H54 (cell line): Measurements from ENCODE around the gene KCNQ1.

Experiments used
- DNase-seq: peaks from one replicate; pipeline ENCODE4 v3.0.0; 2011; ENCODE audit warnings: low spot score, mixed read lengths; ENCODE audit not compliant: insufficient read length
- FAIRE-seq: peaks from 3 replicates; lab custom pipeline; 2011; peaks lifted over from hg19 to GRCh38; lab: Jason Lieb, UNC
- POLR2A ChIP-seq: IDR thresholded peaks from 2 replicates; pipeline ENCODE4 v1.6.1; 2011; ENCODE audit warnings: low read depth, mild to moderate bottlenecking, low read length

Gene KCNQ1

DNA sequence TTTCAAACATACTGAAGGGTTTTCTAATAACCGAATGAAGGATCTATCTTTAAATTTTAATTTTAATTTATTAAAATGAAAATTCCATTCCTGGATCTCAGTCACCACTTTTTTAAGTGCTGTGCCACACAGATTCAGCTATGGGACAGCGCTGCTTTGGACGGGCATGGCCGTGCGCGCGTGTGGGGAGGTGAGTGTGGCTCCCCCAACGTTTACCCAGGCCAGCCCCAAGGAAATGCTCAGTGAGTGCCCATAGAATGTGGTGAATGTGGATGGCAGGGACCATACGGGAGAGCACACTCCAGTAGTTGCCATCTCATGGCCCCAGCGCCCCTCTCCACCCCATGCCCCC lies 343.0 kb downstream of the KCNQ1 start:
- no peak for DNase-seq
- TF ChIP-seq POLR2A, result no peak
- FAIRE-seq, result no peak

DNA sequence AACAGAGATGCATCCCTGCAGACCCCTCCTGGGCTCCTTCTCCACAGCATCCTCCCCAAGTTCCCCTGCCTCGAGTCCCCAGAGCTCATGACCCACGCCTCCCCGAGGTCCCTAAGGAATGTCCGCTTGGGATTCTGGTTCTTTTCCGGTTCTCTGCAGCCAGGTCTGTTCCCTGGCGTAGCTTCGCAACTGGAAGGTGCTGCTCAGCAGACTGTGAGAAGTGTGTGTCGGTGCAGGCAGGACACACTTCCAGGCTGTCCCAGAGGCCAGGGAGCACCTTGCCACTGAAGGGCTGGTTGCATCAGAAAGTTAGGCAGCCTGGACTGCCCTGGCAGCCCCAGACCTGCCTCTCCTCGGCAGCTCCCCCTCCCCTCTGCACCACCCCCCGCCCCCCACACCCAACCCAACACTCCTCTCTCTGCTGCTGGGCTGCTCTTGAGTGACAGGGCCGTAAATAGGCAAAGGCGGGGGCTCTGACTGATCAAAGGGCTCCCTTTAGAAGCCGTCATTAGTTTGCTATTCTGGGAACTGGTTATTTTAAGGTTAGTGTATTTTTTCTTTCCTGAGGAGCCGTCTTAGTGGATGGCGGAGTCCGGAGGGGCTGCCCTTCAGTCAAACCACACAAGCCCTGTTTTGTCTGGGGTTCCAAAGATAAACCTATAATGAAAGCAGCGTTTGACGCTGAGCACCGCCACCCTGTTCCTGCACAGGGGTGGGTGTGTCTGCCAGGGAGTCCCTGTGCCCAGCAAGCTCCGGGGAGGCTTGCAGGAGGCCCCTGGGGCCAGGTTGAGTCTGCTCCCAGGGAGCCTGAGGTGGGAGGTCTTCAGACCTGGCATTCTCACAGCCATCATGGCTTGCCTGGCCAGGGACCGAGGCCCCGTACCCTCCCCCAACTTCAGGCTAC lies 343.6 kb downstream of the KCNQ1 start:
- FAIRE-seq (no peak), DNase-seq (no peak)
- no peak for TF ChIP-seq POLR2A

DNA sequence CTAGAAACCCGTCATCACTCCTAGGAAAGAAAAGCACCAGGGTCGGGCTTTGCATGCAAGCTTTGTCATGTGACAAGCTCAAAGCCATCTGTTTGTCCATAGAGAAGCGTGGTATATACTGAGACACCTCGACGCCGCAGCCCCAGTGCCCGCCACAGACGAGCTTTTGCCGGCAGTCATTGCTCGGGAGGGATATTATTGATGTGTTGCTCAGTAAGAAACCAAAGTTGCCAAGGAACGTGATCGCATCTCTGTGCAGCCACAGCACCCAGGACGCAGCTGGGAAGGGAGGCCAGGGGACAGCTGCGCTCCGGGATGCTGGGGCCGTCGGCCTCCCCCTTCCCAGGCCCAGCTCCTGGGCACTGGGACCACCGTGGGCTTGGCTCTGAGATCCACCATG lies 344.5 kb downstream of the KCNQ1 start:
- FAIRE-seq, result no peak
- DNase-seq, result no peak
- no peak for TF ChIP-seq POLR2A

DNA sequence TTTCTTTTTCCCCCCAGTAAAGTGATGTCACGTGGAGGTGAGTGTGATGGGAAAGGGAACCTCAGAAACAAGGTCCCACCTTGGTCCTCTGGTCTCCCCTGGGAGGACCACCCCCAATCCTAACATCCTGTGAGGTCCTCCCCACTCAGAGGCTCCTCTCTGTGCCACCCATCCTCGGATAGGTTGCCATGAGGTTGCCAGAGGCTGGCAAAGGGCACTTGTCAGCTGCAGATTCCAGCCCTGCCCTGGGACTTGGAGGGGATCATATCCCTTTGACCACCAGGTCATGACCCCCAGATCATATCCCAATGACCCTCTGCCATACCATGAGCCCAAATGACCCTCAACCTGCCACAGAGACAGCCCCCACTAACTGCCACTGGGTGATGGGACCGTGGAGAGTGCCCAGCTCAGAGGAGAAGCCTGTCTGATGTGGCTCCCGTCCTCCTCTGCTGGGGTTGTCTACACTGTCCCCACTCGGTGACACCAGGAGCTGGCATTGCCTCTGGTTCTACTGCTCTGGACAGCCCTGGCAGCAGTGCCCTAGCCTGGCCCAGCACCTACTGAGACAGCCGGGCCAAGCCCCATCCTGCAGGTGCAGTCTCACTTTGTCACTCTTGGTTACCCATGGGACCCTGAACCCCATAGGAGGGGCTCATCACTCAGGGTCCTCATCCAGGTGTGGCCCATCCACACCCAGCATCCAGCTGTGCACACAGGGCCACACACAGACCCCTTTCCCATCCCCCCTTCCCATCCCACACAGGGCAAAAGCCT lies 345.2 kb downstream of the KCNQ1 start:
- FAIRE-seq, result no peak
- no peak for TF ChIP-seq POLR2A
- no peak for DNase-seq

DNA sequence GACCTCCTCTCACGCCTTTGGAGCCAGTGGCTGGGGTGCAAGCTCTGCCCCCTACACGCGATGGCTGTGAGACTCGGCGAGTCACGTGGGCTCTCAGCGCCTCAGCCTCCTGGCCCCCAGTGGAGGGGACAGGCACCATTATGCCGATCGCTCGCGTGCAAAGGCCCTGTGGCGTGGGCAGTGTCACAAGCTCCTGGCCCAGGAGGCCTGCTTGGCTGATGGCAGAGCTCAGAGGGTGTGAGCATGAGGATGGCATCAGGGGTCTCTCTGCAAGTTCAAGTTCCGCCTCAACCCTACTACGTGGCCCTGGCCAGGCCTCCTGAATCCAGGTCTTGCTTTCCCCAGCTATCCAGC lies 345.7 kb downstream of the KCNQ1 start:
- FAIRE-seq, result no peak
- DNase-seq, result no peak
- TF ChIP-seq POLR2A, result no peak

DNA sequence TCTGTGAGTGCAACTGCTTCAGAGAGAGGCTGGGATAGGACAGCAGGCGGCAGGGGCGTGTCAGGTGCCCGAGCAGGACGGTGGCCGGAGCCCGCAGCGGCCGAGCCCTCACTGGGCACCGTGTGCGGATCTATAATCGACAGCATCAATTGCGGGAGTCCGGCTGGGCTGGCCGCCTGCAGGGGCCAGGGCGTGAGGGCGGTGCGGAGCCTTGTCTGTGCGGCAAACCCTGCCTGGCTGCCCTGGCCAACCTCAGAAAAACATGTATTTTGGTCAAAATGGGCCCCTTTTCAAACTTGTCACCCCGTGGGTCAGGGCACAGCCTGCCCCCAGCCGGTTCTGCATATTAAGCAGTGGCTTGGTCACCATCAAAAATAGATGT lies 346.3 kb downstream of the KCNQ1 start:
- DNase-seq, result no peak
- TF ChIP-seq POLR2A, result no peak
- FAIRE-seq, result no peak

DNA sequence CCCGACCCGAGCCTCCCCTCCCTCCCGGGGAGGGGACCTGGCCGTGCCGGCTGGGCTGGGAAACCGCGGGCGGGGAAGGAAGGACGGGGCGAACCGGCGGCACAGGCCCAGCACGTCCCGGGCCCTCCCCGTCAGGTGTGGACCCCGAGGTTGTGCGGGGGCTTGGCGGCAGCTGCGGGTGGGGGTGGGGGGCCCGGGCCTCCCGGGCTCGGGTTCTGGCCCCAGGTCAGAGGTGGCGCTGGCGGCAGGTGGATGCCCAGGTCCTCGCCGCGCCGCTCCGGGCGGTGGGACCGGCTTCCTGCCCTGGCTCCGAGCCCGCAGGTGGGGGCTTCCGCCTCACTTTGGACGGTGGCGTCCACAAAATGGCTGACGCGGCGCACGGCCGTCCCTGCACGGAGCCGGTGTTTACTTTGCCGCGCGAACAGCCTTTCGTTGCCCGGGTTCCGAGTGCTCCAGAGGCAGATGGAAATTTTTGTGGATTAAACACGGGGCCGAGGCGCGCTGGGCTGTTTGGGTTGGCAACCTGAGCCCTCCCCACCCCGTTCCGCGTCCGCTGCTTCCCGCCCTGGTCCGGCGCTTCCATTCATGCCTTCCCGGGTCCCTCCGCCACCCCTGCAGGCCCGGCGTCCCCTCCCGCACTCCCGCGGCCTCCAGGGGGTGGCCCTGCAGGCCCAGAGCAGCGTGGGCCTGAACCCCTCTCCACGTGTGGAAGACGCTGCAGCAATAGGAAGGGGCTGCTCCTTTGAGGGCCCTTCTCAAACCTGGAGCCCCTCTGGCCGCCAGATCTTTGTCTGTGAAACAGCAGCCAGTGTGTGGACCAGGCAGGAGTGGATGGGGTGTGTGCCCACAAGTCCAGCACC lies 346.9 kb downstream of the KCNQ1 start:
- FAIRE-seq (no peak), DNase-seq (no peak)
- TF ChIP-seq POLR2A, result no peak

DNA sequence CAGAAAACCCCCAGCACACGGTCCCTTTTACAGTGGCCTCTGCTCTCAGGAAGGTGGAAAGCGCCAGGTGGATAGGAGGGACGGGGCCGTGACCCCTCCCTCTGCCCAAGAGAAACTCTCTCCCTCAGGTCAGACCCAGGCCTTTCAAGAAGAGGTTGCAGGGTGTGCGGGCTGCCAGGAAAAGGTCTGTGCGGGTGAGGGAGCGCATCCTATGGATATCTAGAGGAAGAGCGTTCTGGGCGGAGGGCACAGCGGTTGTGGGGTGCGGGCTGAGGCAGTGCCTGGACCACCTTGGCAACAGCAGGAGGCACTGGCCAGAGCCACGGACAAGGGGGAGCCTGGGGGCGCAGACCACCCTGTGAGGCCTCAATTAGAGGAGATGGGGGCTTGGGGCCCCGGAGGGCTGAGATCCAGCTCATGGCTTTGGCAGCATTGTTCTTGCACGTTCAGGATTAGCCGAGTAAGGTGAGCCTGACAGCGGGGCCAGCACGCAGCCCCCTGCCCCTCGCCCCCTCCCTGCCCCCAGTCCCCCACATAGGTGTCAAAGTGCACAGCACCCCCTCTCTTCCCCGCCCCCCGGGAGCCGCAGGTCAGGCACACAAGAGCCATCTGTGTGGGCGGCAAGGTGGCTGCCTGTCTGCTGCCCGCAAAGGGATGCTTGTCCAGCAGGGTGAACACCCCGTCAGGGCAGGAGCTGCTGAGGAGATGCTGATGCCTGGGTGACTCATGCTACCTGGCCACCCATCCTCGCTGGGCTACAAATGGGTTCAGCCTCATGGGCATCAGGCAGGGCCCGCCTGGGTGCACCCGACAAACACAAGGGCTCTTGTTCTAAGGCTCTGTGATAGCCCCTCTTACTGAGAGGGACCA lies 347.8 kb downstream of the KCNQ1 start:
- DNase-seq (peak; percentile 42), FAIRE-seq (no peak)
- TF ChIP-seq POLR2A, result no peak

DNA sequence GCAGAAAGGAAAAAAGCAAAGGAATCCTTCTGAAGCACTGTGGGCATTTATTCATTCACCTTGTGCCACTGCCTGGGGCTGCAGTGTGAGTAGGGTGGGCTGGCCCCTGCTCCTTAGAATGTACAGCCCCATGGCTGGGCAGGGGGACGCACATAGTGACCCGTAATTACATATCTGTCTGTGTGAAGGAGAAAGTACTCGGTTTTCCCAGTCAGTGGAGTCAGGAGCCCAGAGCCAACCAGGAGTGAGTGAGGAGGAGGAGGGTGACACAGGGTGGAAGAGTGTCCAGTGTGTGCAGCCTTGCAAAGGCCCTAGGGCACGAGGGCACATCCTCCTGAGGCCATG lies 348.9 kb downstream of the KCNQ1 start:
- no peak for TF ChIP-seq POLR2A
- DNase-seq (no peak), FAIRE-seq (no peak)

DNA sequence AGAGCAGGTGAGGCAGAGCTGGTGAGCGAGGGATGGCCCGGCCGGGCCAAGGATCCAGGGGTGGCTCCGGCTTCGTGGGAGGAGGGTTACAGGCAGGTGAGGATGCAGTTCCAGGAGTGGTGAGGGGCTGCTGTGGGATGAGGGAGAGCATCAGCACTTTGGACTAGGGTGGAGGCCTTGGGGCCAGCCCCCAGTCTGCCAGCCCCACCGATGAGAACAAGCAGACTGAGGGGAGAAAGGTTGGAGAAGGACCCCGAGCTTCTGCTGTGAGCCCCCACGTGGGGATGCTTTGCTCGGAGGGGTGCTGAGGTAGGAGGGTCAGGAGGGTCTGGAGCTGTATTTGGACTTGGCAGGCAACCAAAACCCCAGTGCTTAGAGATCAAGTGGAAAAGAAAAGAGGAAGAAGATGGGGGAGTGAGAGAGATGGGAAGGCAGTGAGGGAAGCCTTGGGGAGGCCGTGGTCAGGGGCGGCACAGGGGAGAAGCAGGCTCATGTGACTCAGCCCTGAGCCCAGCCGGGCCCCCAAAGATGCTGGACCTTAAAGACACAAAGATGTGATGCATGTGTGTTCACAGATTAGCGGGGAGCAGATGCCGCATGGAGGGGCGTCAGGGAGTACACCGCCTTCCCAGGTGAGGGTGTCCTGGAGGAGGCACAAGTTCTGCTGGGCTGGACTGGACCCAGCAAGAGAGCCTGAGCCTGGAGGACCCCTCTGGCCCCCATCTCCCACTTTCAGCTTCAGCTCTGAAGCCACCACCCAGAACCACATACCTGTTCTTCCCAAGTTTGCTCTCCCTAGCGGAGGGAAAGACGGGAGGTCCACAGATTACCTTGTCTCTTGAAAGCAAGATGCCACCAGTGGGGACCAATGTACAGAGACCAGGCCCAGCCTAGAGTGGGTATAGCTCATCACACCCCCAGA lies 349.5 kb downstream of the KCNQ1 start:
- DNase-seq, result no peak
- no peak for FAIRE-seq
- no peak for TF ChIP-seq POLR2A

DNA sequence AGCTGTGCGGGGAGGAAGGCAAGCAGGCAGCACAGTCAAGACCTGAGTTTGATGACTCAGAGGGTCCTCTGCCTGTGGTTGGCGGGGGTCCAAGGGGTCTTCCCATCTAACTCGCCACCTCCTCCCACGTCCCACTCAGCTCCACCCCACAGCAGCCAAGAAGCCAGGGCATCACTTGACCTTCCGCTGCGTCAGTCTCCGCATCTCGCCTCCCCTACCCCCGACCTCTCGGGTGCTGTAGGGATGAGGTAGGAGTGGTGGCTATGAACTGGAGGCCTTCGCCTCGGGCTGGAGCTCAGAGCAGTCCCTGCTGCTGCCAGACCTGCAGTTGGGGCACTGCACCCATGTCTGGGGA lies 350.1 kb downstream of the KCNQ1 start:
- no peak for DNase-seq
- no peak for TF ChIP-seq POLR2A
- FAIRE-seq, result no peak

DNA sequence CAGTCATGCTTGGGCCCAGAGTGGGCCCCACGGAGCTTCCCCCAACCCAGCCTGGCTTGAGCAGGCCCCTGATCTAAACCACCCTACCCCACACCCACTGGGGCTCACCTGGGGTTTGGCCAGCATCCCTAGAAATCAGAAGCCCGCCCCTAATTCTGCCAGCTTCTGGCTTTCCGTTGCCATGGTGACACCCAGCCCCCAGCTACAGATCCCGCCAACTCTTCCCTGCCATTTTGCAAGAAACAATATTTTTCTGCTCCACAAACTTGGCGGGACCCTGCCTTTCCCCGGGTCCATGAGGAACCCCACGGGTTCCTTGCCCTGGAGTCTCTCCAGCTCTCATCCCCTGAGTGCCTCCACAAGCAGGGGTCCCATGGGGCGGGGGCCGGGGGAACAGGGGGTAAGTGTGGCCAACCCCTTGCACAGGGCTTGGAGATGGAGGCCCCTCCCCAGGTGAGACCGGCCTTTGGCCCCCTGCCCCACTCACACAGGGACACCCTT lies 350.7 kb downstream of the KCNQ1 start:
- DNase-seq, result no peak
- no peak for FAIRE-seq
- no peak for TF ChIP-seq POLR2A
